ENCODE data around the gene LINS1. TPM values are rescaled to one million over a fixed set of nuclear protein-coding genes. Genes with fewer than 3 reads are reported as not detected.

The LINS1 gene
- total RNA-seq, 4 donors from 2014 or later, result 16.3 to 32.2 (median 22.8) TPM

- TF ChIP-seq, protein P1, sequence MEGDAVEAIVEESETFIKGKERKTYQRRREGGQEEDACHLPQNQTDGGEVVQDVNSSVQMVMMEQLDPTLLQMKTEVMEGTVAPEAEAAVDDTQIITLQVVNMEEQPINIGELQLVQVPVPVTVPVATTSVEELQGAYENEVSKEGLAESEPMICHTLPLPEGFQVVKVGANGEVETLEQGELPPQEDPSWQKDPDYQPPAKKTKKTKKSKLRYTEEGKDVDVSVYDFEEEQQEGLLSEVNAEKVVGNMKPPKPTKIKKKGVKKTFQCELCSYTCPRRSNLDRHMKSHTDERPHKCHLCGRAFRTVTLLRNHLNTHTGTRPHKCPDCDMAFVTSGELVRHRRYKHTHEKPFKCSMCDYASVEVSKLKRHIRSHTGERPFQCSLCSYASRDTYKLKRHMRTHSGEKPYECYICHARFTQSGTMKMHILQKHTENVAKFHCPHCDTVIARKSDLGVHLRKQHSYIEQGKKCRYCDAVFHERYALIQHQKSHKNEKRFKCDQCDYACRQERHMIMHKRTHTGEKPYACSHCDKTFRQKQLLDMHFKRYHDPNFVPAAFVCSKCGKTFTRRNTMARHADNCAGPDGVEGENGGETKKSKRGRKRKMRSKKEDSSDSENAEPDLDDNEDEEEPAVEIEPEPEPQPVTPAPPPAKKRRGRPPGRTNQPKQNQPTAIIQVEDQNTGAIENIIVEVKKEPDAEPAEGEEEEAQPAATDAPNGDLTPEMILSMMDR (IDR thresholded peaks at IDR 0.05), result no peak
- ATAC-seq (ENCODE audit: low FRiP score), result no peak
- DNase-seq (ENCODE audit: low spot score), result no peak
These were observed 10.6 kb upstream of the LINS1 start for GRCh38 chr15:100612539-100612938.

DNA sequence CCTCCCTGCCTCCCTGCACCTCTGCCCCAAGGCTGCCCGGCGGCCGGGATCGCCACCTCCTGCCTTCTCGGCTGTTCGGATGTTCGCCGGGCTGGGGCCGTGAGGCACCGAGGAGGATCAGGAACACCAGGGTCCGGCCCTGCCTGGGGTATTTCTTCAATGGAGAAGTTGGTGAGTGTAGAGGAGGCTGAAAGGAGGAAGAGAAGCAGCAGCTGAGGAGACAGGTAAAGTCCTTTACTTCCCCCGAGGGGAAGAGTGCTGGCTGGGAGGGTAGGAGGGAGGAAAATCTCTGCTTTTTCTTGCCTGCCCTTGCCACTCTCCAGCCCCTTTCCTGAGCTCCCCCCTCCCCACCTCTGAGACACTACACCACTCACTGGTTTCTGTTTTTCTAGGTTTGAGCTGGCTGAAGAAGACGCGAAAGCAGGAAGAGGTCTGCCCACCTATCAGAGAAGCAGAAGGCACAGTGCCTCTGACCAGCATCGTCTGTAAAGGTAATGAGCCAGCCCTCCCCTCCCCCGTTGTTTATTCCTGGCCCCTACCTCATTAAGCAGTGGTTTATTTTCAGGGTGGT is 924 bp upstream of the LINS1 start:
- TF ChIP-seq, protein P1 (IDR thresholded peaks at IDR 0.05), result no peak
- ATAC-seq (ENCODE audit: low FRiP score) (no peak), DNase-seq (ENCODE audit: low spot score) (no peak)

GRCh38 chr15:100601617-100602063 is 344 bp downstream of the LINS1 start:
- DNase-seq (ENCODE audit: low spot score), result peak; percentile 24
- TF ChIP-seq, protein P1 (IDR thresholded peaks at IDR 0.05), result no peak
- peak; percentile 12 for ATAC-seq (ENCODE audit: low FRiP score)

DNA sequence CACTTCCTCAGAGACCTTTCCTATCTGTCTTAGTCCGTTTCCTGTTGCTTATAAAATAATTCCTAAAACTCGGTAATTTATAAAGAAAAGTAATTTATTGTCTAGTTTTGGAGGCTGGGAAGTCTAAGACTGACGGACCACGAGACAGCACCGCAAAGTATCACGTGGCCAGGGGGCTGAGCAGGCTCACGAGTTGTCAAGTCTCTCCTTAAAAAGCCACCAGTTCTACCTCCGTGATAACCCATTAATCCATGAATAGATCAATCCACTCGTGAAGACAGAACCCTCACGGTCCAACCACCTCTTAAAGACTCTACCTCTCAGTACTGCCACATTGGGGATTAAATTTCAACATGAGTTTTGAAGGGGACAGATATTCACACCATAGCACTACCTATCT is 821 bp downstream of the LINS1 start:
- no peak for ATAC-seq (ENCODE audit: low FRiP score)
- DNase-seq (ENCODE audit: low spot score), result no peak
- TF ChIP-seq, protein P1 (IDR thresholded peaks at IDR 0.05), result no peak

DNA sequence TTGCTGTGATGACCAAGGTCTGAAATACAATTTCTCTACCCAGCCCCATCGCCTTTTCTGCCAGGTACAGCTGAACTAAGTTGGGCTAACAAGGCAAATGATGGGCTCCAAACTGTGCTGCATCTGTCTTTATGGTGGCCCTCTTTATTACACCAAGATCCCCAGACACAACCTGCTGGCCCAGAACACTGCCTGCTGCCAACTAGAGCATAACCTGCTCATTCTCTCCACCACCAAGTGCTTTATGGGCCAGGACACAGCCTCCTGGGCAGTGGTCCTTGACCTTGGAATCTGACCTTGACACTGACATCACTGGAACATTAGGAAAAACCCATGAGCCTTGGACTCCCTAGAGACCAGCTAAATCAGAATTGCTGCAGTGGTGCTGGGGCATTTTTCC is 3.3 kb downstream of the LINS1 start:
- ATAC-seq (ENCODE audit: low FRiP score), result no peak
- TF ChIP-seq, protein P1 (IDR thresholded peaks at IDR 0.05), result no peak
- DNase-seq (ENCODE audit: low spot score), result no peak

- ATAC-seq (ENCODE audit: low FRiP score), result no peak
- TF ChIP-seq, protein P1 (IDR thresholded peaks at IDR 0.05), result no peak
- no peak for DNase-seq (ENCODE audit: low spot score)
These were observed 4.1 kb downstream of the LINS1 start for GRCh38 chr15:100597862-100598261.

GRCh38 chr15:100596792-100597191 is 5.2 kb downstream of the LINS1 start:
- ATAC-seq (ENCODE audit: low FRiP score) (peak; percentile 82), DNase-seq (ENCODE audit: low spot score) (peak; percentile 31)
- TF ChIP-seq, protein P1 (IDR thresholded peaks at IDR 0.05), result no peak

Data from omental fat pad (tissue), 4 donors.